Measurements from ENCODE around the gene UBC.
"Not testable (repeated sequence)": the region's sequence is repeated elsewhere in the genome, so short reads cannot be mapped to it uniquely, and the experiment has no call there.

Gene UBC

DNA sequence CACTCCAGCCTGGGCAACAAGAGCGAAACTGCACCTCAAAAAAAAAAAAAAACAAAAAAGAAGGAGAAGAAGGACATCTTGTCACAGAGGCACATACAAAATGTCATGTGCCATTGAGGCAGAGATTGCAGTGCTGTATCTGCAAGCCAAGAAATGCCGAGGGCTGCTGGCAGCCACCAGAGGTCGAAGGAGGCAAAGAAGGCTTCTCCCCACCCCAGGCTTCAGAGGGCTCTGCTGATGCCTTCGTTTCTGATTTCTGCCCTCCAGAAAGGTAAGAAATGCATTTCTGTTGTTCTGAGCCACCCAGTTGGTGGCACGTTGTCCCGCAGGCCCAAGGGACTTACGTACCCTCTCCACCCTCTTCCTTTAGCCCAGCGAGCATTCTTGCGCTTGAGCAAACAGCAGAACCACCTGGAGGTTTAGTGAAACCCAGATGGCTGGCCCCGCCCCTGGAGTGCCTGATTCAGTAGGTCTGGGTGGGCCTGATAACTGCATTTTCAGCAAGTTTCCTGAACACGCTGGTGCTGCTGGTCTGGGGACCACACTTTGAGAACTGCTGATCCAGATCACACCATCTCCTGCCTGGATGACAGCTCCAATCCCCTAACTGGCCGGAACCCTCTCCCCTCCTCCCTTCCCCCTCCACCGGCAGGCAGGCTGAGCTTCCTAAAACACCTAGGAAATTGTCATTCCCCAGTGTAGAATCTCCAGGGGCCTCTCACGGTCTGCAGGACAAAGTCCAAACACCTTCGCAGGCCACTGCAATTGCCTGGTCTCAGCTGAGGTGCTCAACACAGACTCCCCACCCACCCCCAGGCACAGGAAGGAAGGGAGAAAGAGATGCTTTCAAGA, 29.6 kb downstream of the UBC start:
- in situ Hi-C loops (cut with MboI; ENCODE audit: low sequenced_read_pairs) = no loop called here

- in situ Hi-C loops (cut with MboI; ENCODE audit: low sequenced_read_pairs) = no loop called here
Measured at GRCh38 chr12:124883263-124884130, 31.0 kb downstream of the UBC start.

DNA sequence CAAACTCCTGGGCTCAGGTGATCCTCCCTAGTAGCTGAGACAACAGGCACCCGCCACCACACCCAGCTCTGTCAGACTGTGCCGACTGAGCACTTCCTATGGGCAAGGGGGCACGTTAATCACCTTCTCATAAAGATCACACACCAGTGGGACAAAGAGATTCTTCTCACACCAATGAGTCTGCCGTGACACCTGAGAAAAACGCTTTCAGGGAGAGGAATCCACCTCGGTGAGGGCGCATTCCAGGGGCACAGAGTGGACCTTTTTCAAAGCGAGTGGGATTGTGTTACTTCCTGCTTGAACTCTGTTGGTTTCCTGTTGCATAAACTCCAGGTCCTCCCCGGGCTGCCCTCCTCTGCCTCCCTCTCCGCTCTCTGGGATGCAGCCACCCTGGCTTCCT, 33.3 kb downstream of the UBC start:
- in situ Hi-C loops (cut with MboI; ENCODE audit: low sequenced_read_pairs) = no loop called here

- in situ Hi-C loops (cut with MboI; ENCODE audit: low sequenced_read_pairs) = not testable (repeated sequence)
Measured at GRCh38 chr12:124880335-124880734, 34.1 kb downstream of the UBC start.

GRCh38 chr12:124878795-124879516, 35.5 kb downstream of the UBC start:
- in situ Hi-C loops (cut with MboI; ENCODE audit: low sequenced_read_pairs) = no loop called here

- in situ Hi-C loops (cut with MboI; ENCODE audit: low sequenced_read_pairs) = no loop called here
Measured at GRCh38 chr12:124877423-124877822, 37.0 kb downstream of the UBC start.

DNA sequence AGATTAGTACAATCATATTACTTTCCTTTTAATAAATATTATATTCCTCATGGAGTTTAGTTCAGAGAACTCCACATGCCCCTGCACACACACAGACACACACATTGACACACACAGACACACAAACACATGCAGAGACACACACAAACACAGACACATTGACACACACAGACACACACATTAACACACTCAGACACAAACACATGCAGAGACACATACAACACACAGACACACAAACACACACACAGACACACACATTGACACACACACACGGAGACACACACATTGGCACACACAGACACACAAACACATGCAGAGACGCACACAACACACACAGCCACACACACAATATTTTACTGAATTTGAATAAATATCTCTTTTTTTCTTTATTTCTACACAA, 38.3 kb downstream of the UBC start:
- in situ Hi-C loops (cut with MboI; ENCODE audit: low sequenced_read_pairs) = no loop called here

GRCh38 chr12:124875803-124876132, 38.7 kb downstream of the UBC start:
- in situ Hi-C loops (cut with MboI; ENCODE audit: low sequenced_read_pairs) = no loop called here

GRCh38 chr12:124874988-124875802, 39.3 kb downstream of the UBC start:
- in situ Hi-C loops (cut with MboI; ENCODE audit: low sequenced_read_pairs) = no loop called here

- in situ Hi-C loops (cut with MboI; ENCODE audit: low sequenced_read_pairs) = no loop called here
Measured at GRCh38 chr12:124874188-124874587, 40.3 kb downstream of the UBC start.

DNA sequence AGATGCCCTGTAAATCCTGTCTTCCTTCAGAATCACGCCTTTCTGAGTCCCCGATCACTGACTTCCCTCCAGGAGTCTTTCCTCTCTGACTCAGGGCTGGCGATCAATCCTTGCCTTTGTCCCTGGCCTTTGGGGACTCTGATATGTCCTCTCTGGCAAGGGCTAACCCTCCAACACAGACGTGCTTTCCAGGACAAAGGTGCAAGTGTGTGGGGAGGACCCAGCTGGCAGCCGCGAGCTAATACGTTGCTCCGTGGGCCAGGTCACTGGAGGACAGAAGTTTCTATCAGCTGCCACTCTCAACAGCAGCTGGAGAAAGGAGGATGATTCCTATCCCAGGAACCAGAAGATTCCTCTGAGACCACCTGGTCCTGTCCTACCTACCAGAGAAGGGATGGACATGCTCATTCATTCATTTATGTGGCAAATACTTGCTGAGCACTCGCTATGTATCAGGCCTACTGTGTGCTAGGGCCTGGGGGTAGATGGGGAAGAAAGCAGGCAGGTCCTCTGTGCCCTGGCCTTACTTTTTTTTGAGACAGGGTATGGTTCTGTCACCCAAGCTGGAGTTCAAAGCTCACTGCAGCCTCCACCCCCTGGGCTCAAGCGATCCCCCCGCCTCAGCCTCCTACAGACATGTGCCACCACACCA, 42.3 kb downstream of the UBC start:
- in situ Hi-C loops (cut with MboI; ENCODE audit: low sequenced_read_pairs) = no loop called here

GRCh38 chr12:124871297-124871696, 43.2 kb downstream of the UBC start:
- in situ Hi-C loops (cut with MboI; ENCODE audit: low sequenced_read_pairs) = no loop called here

DNA sequence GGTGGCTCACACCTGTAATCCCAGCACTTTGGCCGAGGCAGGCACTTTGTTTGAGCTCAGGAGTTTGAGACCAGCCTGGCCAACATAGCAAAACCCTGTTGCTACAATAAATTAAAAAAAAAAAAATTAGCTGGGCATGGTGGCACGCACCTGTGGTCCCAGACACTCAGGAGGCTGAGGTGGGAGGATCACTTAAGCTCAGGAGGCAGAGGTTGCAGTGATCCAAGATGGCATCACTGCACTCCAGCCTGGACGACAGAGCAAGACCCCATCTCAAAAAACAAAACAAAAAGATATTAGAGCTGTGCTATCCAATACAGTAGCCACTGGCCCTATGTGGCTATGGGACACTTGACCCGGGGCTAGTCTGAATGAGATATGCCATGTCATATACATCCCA, 43.9 kb downstream of the UBC start:
- in situ Hi-C loops (cut with MboI; ENCODE audit: low sequenced_read_pairs) = no loop called here

DNA sequence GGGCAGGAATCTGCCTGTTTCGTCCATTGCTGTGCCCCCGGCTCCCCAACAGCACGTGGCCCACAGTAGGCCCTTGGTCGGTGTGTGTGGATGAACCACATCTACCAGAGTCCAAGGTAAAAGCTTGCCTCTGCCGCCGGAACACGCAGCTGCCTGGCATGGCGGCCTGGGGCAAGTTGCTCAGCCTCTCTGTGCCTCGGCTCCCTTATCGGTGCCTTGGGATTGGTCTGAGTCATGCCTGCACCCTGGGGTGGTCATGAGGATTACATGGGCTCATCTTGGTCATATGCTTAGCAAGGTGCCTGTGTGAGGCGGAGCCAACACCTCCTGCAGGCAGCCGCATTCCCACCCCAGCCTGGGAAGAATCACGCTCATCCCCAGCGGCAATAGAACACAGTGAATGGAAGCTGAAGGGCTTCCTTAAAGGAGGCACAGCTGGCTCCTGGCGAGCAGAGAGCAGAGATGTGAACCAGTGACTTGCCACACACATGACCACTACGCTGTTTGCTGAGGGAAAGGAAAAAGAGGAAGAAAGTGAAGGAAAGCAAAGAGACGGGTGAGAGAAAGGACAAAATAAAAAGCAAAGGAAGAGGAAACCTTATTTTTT, 45.3 kb downstream of the UBC start:
- in situ Hi-C loops (cut with MboI; ENCODE audit: low sequenced_read_pairs) = no loop called here

- in situ Hi-C loops (cut with MboI; ENCODE audit: low sequenced_read_pairs) = no loop called here
Measured at GRCh38 chr12:124868252-124869058, 46.0 kb downstream of the UBC start.

GRCh38 chr12:124867401-124867930, 47.0 kb downstream of the UBC start:
- in situ Hi-C loops (cut with MboI; ENCODE audit: low sequenced_read_pairs) = no loop called here

DNA sequence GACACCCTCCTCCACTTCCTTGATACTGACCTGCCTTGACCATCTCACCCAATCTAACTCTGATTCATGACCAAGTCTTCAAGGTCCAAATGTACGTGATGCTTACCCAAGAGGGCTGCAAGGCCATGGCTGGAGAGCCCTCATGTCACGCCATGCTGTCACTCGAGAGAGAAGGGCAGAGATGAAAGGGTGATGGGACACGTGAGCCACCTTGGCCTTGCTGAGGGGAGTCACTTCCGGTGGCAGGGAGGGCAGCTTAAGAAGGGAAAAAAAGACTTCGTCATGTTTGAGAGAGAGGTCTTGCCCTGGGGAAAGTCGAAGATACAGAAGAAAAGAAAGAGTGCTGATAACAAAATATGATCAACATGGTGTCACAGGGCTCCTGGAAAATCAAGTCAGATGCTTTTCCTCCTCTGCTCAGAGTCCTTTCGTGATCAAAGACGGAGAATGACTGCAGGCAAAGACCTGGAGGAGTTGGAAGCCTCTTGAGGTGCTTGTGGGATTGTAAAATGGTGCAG, 47.5 kb downstream of the UBC start:
- in situ Hi-C loops (cut with MboI; ENCODE audit: low sequenced_read_pairs) = no loop called here

DNA sequence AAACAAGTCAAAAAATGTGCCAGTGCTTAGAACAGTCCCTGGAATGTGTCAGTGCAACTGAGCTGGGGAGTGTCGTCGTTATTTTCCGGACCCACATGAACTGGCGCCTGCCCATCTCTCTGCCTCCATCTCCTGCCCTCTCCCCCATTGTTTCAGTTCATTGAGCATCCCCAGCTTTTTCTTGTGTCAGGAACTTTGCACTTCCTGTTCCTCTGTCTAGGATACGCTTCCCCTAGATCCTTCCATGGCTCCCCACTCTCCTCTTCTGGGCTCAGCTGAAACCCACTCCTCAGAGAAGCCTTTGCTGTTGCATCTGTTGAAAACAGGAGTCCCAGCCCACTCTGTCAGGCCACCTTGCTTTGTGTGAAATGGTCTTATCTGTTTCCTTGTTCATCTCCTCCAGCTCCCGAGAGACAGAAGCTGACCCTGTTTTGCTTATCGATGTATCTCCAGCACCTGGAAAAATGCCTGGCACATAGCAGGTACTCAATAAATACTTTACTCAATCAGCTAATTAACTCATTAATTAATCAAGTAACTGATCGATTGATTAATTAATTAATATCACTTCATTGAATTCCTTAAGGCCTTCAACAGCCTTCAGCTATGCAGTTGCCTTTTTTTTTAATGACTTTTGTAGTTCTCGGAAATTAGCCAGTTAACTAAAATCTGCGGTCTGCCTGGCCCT, 48.1 kb downstream of the UBC start:
- in situ Hi-C loops (cut with MboI; ENCODE audit: low sequenced_read_pairs) = no loop called here
